ENCODE measurements around the gene CCSER2. TPM values are rescaled to one million over a fixed set of nuclear protein-coding genes. Genes with fewer than 3 reads are reported as not detected.

The CCSER2 gene
- total RNA-seq, 4 donors from 2014 or later: 50.1 to 71.0 (median 58.4) TPM

DNA sequence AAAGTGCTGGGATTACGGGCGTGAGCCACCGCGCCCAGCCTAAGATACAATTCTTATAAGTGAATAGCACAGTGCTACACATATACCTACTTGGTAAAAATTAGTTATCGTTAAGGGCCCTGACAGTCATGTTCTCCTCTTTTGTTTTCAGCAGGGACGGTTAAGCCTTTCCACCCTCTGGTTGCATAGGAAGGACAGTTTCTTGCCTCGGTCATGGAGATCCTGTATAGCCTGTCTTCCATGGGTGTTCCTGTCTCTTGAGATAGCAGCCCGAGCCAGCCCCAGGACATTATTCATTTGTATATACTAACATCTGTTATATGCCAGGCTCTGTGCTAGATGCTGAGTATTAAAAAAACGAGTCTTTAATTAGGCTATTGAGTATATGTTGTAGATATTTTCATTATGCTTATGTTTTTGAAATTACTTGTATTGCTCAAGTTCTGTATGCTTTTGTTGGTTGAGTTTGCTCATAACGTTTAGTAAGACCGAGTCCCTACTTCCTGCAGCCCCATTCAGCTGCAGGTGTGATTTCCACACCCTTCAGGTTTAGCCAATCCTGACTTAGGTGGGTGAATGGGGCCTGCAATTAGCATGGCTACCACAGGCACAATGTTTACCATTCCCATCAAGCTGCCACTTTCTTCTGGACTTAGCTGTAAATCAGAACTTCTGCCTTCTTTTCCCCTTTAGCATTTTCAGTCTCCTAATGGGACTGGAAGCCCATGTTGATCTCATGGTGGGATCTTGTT, 24.8 kb downstream of the CCSER2 start:
- no peak overlapping the region for H3K4me3 ChIP-seq (replicated peaks in 1 of 3)

DNA sequence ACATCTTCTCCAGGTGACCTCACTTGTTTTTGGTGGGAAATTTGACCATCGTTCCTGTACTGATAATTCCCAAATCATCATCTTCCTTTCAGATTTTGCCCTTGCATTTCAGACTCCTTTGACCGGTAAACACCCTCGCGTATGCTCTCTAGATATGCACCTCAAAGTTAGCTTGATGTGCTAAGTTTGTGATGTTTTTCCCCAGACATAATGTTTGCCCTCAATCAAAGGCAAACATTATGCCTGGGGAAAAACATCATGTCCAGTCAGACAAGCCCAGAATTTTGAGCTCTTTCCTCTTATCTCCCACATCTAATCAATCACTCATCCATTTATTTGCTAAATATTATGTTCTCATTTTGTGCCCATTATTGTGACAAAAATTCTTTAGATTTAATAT, 26.2 kb downstream of the CCSER2 start:
- Histone ChIP-seq H3K36me3 (no peaks in the 10 kb centered on the region), H3K27ac (no peak overlapping the region), H3K9me3 (no peaks in the 10 kb centered on the region), H3K27me3 (no peaks in the 10 kb centered on the region), H3K4me3 (replicated peaks in 1 of 3) (no peak overlapping the region), H3K4me1 (peaks cover 8 to 9% of the 10 kb centered on the region in 2 donors)
- WGBS, 2 donors: 80 to 94% methylated on average over 4 of the region's 4 CpGs
- intact Hi-C loops (cut with DNase I): no loop called here
- TF ChIP-seq, protein P1, sequence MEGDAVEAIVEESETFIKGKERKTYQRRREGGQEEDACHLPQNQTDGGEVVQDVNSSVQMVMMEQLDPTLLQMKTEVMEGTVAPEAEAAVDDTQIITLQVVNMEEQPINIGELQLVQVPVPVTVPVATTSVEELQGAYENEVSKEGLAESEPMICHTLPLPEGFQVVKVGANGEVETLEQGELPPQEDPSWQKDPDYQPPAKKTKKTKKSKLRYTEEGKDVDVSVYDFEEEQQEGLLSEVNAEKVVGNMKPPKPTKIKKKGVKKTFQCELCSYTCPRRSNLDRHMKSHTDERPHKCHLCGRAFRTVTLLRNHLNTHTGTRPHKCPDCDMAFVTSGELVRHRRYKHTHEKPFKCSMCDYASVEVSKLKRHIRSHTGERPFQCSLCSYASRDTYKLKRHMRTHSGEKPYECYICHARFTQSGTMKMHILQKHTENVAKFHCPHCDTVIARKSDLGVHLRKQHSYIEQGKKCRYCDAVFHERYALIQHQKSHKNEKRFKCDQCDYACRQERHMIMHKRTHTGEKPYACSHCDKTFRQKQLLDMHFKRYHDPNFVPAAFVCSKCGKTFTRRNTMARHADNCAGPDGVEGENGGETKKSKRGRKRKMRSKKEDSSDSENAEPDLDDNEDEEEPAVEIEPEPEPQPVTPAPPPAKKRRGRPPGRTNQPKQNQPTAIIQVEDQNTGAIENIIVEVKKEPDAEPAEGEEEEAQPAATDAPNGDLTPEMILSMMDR (IDR thresholded peaks at IDR 0.05): no peak
- TF ChIP-seq POLR2A (IDR thresholded peaks at IDR 0.05): no peak
- DNase-seq: no peak

More for the DNA sequence above, 24.8 kb downstream of the CCSER2 start:
- 91% methylated on average over 8 to 11 of the region's 11 CpGs for WGBS, 2 donors
- intact Hi-C loops (cut with DNase I): no loop called here
- DNase-seq: no peak
- Histone ChIP-seq H3K27me3 (no peaks in the 10 kb centered on the region), H3K27ac (no peak overlapping the region), H3K9me3 (no peaks in the 10 kb centered on the region), H3K4me1 (peaks cover 8 to 11% of the 10 kb centered on the region in 2 donors), H3K36me3 (no peaks in the 10 kb centered on the region)
- TF ChIP-seq POLR2A (IDR thresholded peaks at IDR 0.05): no peak
- TF ChIP-seq, protein P1 (IDR thresholded peaks at IDR 0.05): no peak

DNA sequence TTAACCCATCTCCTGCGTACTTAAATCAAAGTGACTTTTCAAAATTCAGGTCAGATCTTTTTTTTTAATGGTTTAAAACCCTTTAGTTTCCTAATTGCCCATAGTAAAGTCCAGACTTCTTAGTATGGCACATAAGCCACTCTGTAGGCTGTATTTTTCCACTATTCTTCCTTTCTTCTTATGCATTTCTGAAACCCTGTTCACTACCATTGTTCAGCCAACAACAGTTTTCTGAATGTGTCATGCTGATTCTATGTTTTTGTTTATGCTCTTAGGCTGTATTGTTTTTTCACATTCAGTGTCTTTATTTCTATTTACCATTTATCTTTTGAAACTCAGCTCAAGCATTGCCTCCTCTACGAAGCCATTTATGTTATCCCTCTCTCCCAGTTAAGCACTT, 26.7 kb downstream of the CCSER2 start:
- no peaks in the 10 kb centered on the region for H3K9me3 ChIP-seq
- intact Hi-C loops (cut with DNase I): no loop called here
- H3K27me3 ChIP-seq: no peaks in the 10 kb centered on the region
- no peaks in the 10 kb centered on the region for H3K36me3 ChIP-seq
- no peak for TF ChIP-seq POLR2A (IDR thresholded peaks at IDR 0.05)
- TF ChIP-seq, protein P1 (IDR thresholded peaks at IDR 0.05): no peak
- H3K4me1 ChIP-seq: peaks cover 8 to 12% of the 10 kb centered on the region in 2 donors
- no peak overlapping the region for H3K4me3 ChIP-seq (replicated peaks in 1 of 3)
- no peak overlapping the region for H3K27ac ChIP-seq
- 95 to 97% methylated on average over 2 of the region's 2 CpGs for WGBS, 2 donors
- DNase-seq: no peak

DNA sequence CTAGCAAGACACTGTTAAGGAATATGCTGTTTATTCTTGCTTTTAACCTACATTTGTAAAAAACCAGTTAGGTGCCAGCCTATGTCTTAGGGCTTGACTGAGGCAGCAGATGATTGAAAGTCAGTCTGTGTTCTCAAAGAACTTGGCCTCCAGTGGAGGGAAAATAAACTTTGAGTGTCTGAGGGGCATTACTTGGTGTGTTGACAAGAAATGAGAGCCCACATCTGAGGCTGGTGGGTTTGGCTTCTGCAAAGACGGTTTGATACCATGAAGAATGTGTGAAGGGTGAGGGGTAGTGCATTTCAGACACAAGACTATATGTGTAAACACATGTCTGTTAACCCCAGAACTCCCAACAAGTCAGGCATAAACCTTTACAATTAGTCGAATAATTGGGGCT, 28.5 kb downstream of the CCSER2 start:
- H3K27ac ChIP-seq: no peak overlapping the region
- intact Hi-C loops (cut with DNase I): no loop called here
- no peak for DNase-seq
- TF ChIP-seq POLR2A (IDR thresholded peaks at IDR 0.05): no peak
- TF ChIP-seq, protein P1 (IDR thresholded peaks at IDR 0.05): no peak
- no peaks in the 10 kb centered on the region for H3K9me3 ChIP-seq
- WGBS, 2 donors: 81% methylated on average over 2 of the region's 2 CpGs
- H3K4me1 ChIP-seq: peaks cover 15 to 21% of the 10 kb centered on the region in 2 donors
- H3K36me3 ChIP-seq: no peaks in the 10 kb centered on the region
- H3K27me3 ChIP-seq: no peaks in the 10 kb centered on the region
- H3K4me3 ChIP-seq (replicated peaks in 1 of 3): no peak overlapping the region

DNA sequence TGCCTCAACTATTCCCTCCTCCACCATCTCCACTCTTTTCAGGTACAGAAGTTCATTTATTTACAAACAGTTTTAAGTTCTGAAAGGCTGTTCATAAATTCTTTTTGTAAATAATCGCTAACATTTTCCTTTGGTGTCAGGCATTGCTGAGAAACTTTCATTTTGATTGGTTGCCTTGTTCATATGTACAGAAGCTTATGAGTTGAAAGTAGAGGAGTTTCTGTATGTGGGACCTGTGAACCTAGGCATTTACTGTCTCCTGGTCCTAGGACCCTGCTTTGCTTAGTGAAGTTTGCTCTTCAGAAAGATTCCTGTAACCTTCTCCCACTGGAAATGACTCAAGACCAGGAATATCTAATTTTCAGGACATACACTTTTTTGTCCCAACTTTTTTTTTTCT, 30.4 kb downstream of the CCSER2 start:
- no peak for TF ChIP-seq POLR2A (IDR thresholded peaks at IDR 0.05)
- no peak for DNase-seq
- 86 to 98% methylated on average over 1 of the region's 1 CpG for WGBS, 2 donors
- H3K27ac ChIP-seq: no peak overlapping the region
- H3K4me1 ChIP-seq: peaks cover 15 to 27% of the 10 kb centered on the region in 2 donors
- no peaks in the 10 kb centered on the region for H3K9me3 ChIP-seq
- no peaks in the 10 kb centered on the region for H3K36me3 ChIP-seq
- H3K27me3 ChIP-seq: no peaks in the 10 kb centered on the region
- no peak overlapping the region for H3K4me3 ChIP-seq (replicated peaks in 1 of 3)
- intact Hi-C loops (cut with DNase I): no loop called here

Measured in thyroid gland (tissue), 4 donors.